GM23248 (cell line): ENCODE data around the gene DHRS4L2. TPM values are rescaled to one million over a fixed set of nuclear protein-coding genes. Genes with fewer than 3 reads are reported as not detected.
A peak's percentile ranks its signal among the peaks of the same experiment; 100 is the strongest.
"Not testable (repeated sequence)": the region's sequence is repeated elsewhere in the genome, so short reads cannot be mapped to it uniquely, and the experiment has no call there.

ENCODE experiments used
- DNase-seq: peaks from one replicate; pipeline ENCODE4 v3.0.0-alpha.2; 2015
- H2AFZ ChIP-seq: fragments of 200-600 bp; sonication (generic); 2 replicates; pipeline ENCODE4 v1.6.1; 2016; ENCODE audit warnings: antibody characterized with exemption
- H3F3A ChIP-seq: fragments of 200-600 bp; sonication (generic); 2 replicates; pipeline ENCODE4 v1.6.1; 2016; ENCODE audit warnings: mild to moderate bottlenecking, antibody characterized with exemption, mixed run types; ENCODE audit not compliant: insufficient read depth
- H3K27ac ChIP-seq: fragments of 200-600 bp; sonication (generic); 2 replicates; pipeline ENCODE4 v1.5.1; 2016; ENCODE audit warnings: mild to moderate bottlenecking
- H3K27me3 ChIP-seq: fragments of 200-600 bp; sonication (generic); replicated peaks from 2 replicates; pipeline ENCODE4 v1.6.1; 2016; ENCODE audit warnings: mild to moderate bottlenecking; ENCODE audit not compliant: insufficient read depth
- H3K36me3 ChIP-seq: fragments of 200-600 bp; sonication (generic); 2 replicates; pipeline ENCODE4 v1.6.1; 2016; ENCODE audit warnings: low read depth, mild to moderate bottlenecking
- H3K4me1 ChIP-seq: fragments of 200-600 bp; sonication (generic); 2 replicates; pipeline ENCODE4 v1.6.1; 2016; ENCODE audit warnings: mild to moderate bottlenecking; ENCODE audit not compliant: insufficient read depth
- H3K4me2 ChIP-seq: fragments of 200-600 bp; sonication (generic); one replicate; pipeline ENCODE4 v1.6.1; 2016; ENCODE audit warnings: mild to moderate bottlenecking; ENCODE audit not compliant: unreplicated experiment
- H3K4me3 ChIP-seq: fragments of 200-600 bp; sonication (generic); 2 replicates; pipeline ENCODE4 v1.5.1; 2016; ENCODE audit warnings: mild to moderate bottlenecking
- H3K79me2 ChIP-seq: fragments of 200-600 bp; sonication (generic); 2 replicates; pipeline ENCODE4 v1.6.1; 2016; ENCODE audit warnings: mild to moderate bottlenecking; ENCODE audit not compliant: insufficient read depth
- H3K9ac ChIP-seq: fragments of 200-600 bp; sonication (generic); 2 replicates; pipeline ENCODE4 v1.6.1; 2016; ENCODE audit warnings: mild to moderate bottlenecking
- H3K9me2 ChIP-seq: fragments of 200-600 bp; sonication (generic); 2 replicates; pipeline ENCODE4 v1.6.1; 2016; ENCODE audit warnings: mixed run types, mild to moderate bottlenecking, moderate library complexity; ENCODE audit not compliant: insufficient read depth
- H3K9me3 ChIP-seq: fragments of 200-600 bp; sonication (generic); one replicate; pipeline ENCODE4 v1.6.1; 2017; ENCODE audit warnings: low read depth
- H4K20me1 ChIP-seq: fragments of 200-600 bp; sonication (generic); 2 replicates; pipeline ENCODE4 v1.6.0; 2016; ENCODE audit not compliant: insufficient read depth
- EZH2 ChIP-seq: fragments of 200-600 bp; sonication (generic); IDR thresholded peaks from 2 replicates; pipeline ENCODE4 v1.6.1; 2018; ENCODE audit warnings: antibody characterized with exemption, mild to moderate bottlenecking; ENCODE audit not compliant: insufficient read depth, poor library complexity, severe bottlenecking
- EZH2phosphoT487 ChIP-seq: fragments of 200-600 bp; sonication (generic); IDR thresholded peaks from 2 replicates; pipeline ENCODE4 v1.6.1; 2018; ENCODE audit warnings: antibody characterized with exemption, moderate library complexity, mild to moderate bottlenecking, low read depth; ENCODE audit not compliant: insufficient read depth
- WGBS, 2 experiments: methylation state at CpG; one replicate each; pipeline ENCODE4 v1.1.6; 2015 to 2017; ENCODE audit warnings: low lambda C conversion rate in 2 of 2, low coverage in 1 of 2; ENCODE audit errors: missing lambda C conversion rate in 2 of 2; 5-methylcytosine and 5-hydroxymethylcytosine counted together
- in situ Hi-C: fragments of 300-500 bp; cut with MboI; formaldehyde crosslinking; loops from 2 replicates; pipeline ENCODE4 v1.15.0; 2020
- polyA plus RNA-seq: library from polyadenylated mRNA; unstranded; fragments of >200 nt; fragmentation: Nextera tagmentation; extraction: Ambion mirVana; gene quantifications from 2 replicates; pipeline ENCODE4 v1.2.1, GENCODE V29; 2016
- total RNA-seq: library from RNA; depleted of rRNA; stranded (reverse); fragments of >200 nt; shearing (Covaris generic); gene quantifications from 2 replicates; pipeline ENCODE4 v1.2.3, GENCODE V29; 2014

Gene DHRS4L2
- total and polyA plus RNA-seq, 2 experiments from 2014 or later = 10.1 to 19.2 TPM

GRCh38 chr14:23951590-23952201 is 37.0 kb upstream of the DHRS4L2 start:
- H3K9ac ChIP-seq = no peak overlapping the region
- H3K4me3 ChIP-seq = 0 out of 2 replicates have a peak overlapping the region, but pooled peaks have one; percentile 87
- TF ChIP-seq EZH2phosphoT487 (no peak), EZH2 (no peak)
- H3K9me3 ChIP-seq = no peaks in the 10 kb centered on the region
- H3F3A ChIP-seq = no peaks in the 10 kb centered on the region
- no peaks in the 10 kb centered on the region for H3K27me3 ChIP-seq
- in situ Hi-C loops = no loop called here
- peaks cover 15% of the 10 kb centered on the region; the same call in 1 of the 2 replicates for H3K79me2 ChIP-seq
- no peaks in the 10 kb centered on the region for H3K9me2 ChIP-seq
- H4K20me1 ChIP-seq = no peaks in the 10 kb centered on the region
- 42 to 45% methylated on average over 8 of the region's 8 CpGs for WGBS, 2 experiments
- no peak overlapping the region for H3K27ac ChIP-seq
- no peak overlapping the region for H3K4me2 ChIP-seq
- H3K4me1 ChIP-seq = peaks cover 15% of the 10 kb centered on the region; the same call in 1 of the 2 replicates
- 0 out of 2 replicates have a peak, but pooled peaks cover 6% of the 10 kb centered on the region for H3K36me3 ChIP-seq
- DNase-seq = peak; percentile 7
- H2AFZ ChIP-seq = no peak overlapping the region

DNA sequence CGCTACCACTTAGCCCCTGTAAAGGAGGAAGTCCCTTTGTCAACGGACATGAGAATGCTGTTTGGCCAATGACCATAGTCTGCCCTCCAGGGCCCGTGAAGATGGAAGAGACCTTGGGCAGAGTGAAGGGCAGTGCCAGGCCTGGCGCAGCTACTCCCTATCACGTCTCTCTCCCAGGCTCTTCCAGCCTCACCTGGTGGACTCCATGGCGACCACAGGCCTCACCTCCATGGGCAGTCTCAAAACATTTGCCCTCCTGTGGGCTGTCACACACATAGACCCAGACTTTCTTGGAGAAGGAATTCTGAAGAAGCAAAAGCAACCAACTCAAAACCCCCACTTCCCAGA is 35.6 kb upstream of the DHRS4L2 start:
- peak overlapping the region; percentile 92 for H2AFZ ChIP-seq
- peak overlapping the region; percentile 94 for H3K9ac ChIP-seq
- H3K27me3 ChIP-seq, H3K36me3 ChIP-seq, H3K9me2 ChIP-seq, H3F3A ChIP-seq, H3K27ac ChIP-seq, in situ Hi-C loops, H4K20me1 ChIP-seq, H3K9me3 ChIP-seq: not testable (repeated sequence)
- 45 to 50% methylated on average over 6 of the region's 6 CpGs for WGBS, 2 experiments
- peaks cover 15% of the 10 kb centered on the region; the same call in 1 of the 2 replicates for H3K4me1 ChIP-seq
- peak overlapping the region; percentile 88 for H3K4me2 ChIP-seq
- DNase-seq = peak; percentile 4
- peak overlapping the region; percentile 87 for H3K4me3 ChIP-seq
- H3K79me2 ChIP-seq = peaks cover 15% of the 10 kb centered on the region; the same call in 1 of the 2 replicates

DNA sequence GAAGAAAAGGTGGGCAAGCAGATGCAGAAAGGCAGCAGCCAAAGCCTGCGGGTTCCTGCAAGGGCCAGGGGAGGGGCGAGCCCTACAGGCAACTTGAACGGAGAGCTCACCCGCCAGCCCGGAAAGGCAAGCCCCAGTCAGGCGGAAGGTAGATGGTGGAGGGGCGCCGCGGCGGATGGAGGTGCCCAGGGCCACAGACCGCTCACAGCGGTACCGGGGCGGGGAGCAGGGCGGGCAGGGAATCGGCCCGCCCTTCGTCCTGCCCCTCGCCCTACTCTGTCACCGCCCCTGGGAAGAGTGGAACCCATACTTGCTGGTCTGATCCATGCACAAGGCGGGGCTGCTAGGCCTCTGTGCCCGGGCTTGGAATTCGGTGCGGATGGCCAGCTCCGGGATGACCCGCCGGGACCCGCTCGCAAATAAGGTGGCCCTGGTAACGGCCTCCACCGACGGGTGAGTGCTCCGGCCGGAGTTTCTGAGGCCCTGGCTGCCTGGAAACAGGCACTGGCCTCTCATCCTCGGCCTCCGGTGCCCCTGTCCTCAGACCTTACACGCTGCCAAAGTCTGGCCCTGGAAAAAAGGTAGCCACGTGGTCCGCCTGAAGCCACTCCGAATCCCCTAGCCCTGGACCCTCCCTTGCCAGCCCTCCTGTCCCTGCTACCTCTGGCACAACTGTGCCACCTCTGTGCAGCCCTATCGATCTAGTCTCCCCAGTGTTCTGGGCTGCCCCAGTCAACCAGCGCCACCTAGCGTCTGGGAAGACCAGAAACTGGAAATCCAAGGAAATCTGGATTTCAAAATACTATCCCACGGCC is 35.1 kb upstream of the DHRS4L2 start, which contains the start of gene DHRS4:
Gene DHRS4 (plus strand): TSS at position 307 of the 815 bp plus-strand sequence. CDS start 19 bp downstream, at position 326.
- H3K27ac ChIP-seq = peak within 1 kb of the TSS; percentile 66
- TF ChIP-seq EZH2 (no peak), EZH2phosphoT487 (no peak)
- peak; percentile 92 for DNase-seq

DNA sequence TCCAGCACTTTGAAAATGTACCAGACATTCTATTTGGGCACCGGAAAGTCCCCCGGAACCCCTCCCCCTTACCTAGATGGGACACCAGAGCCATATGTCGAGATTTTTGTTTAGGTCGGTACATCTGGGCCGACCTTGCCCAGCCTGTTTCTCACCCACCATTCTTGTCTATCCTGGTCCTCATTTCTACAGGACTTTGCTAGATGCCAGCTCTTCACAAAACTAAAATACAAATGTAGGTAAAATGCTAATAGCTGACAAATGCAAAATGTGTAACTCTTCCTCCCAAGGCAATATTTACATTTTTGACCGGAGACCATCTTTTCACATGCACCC is 34.5 kb upstream of the DHRS4L2 start:
- WGBS, 2 experiments = 1 to 4% methylated on average over 6 of the region's 6 CpGs

More for the DNA sequence above, 35.1 kb upstream of the DHRS4L2 start, which contains the start of gene DHRS4:
- Histone ChIP-seq H4K20me1 (no peaks in the 10 kb centered on the region), H2AFZ (peak within 1 kb of the TSS; percentile 92), H3K9ac (peak within 1 kb of the TSS; percentile 94), H3F3A (no peaks in the 10 kb centered on the region), H3K9me2 (no peaks in the 10 kb centered on the region), H3K9me3 (no peaks in the 10 kb centered on the region), H3K79me2 (peaks cover 15% of the 10 kb centered on the region; the same call in 1 of the 2 replicates), H3K4me2 (peak within 1 kb of the TSS; percentile 88), H3K4me1 (peaks cover 15% of the 10 kb centered on the region; the same call in 1 of the 2 replicates), H3K4me3 (peak within 1 kb of the TSS; percentile 87), H3K36me3 (0 out of 2 replicates have a peak, but pooled peaks cover 6% of the 10 kb centered on the region), H3K27me3 (no peaks in the 10 kb centered on the region)
- WGBS, 2 experiments = 1% methylated on average over 29 to 44 of the region's 44 CpGs
- in situ Hi-C loops = no loop called here

GRCh38 chr14:23954965-23955364 is 33.8 kb upstream of the DHRS4L2 start:
- H4K20me1 ChIP-seq, H3K9me3 ChIP-seq, H3K27ac ChIP-seq, H3F3A ChIP-seq, H3K36me3 ChIP-seq, in situ Hi-C loops, H2AFZ ChIP-seq, H3K27me3 ChIP-seq, H3K4me3 ChIP-seq, H3K9me2 ChIP-seq, DNase-seq: not testable (repeated sequence)
- peak overlapping the region; percentile 88 for H3K4me2 ChIP-seq
- 53 to 64% methylated on average over 19 to 20 of the region's 20 CpGs for WGBS, 2 experiments
- H3K9ac ChIP-seq = peak overlapping the region; percentile 94
- peaks cover 15% of the 10 kb centered on the region; the same call in 1 of the 2 replicates for H3K79me2 ChIP-seq
- H3K4me1 ChIP-seq = peaks cover 15% of the 10 kb centered on the region; the same call in 1 of the 2 replicates

More for the DNA sequence above, 34.5 kb upstream of the DHRS4L2 start:
- Histone ChIP-seq H3K9ac (peak overlapping the region; percentile 94), H3K4me1 (peaks cover 15% of the 10 kb centered on the region; the same call in 1 of the 2 replicates), H3K79me2 (peaks cover 15% of the 10 kb centered on the region; the same call in 1 of the 2 replicates), H2AFZ (peak overlapping the region; percentile 92), H3K4me2 (peak overlapping the region; percentile 88), H3K27ac (peak overlapping the region; percentile 66; the same call in 1 of the 2 replicates), H3K4me3 (peak overlapping the region; percentile 87)
- DNase-seq, H4K20me1 ChIP-seq, H3K36me3 ChIP-seq, H3F3A ChIP-seq, H3K9me3 ChIP-seq, H3K9me2 ChIP-seq, H3K27me3 ChIP-seq, in situ Hi-C loops: not testable (repeated sequence)

DNA sequence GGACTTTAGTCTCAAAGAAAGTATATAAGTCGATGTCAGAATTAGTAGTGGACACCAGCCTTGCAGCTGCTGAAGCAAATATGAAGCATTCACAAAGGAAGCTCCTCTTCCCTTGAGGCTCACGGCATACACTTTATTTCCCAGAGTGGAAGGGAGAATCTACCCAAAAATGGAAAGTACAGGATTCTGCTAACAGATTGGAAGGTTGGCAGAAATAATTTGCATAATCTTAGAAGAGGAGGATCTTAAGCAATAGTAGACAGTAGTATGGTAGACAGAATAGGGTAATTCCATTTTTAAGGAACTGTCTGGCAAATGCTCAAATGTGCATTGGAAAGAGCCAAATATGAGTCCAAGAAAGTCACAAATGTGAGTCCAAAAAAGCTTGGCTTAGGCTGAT is 32.9 kb upstream of the DHRS4L2 start:
- H3K27ac ChIP-seq, H3K9me2 ChIP-seq, in situ Hi-C loops, H3F3A ChIP-seq, H3K4me2 ChIP-seq, H4K20me1 ChIP-seq, H3K9ac ChIP-seq, H3K4me3 ChIP-seq, H3K36me3 ChIP-seq, H3K9me3 ChIP-seq, H3K27me3 ChIP-seq, H2AFZ ChIP-seq, DNase-seq: not testable (repeated sequence)
- WGBS, 2 experiments = 98 to 100% methylated on average over 2 of the region's 2 CpGs
- H3K4me1 ChIP-seq = peaks cover 15% of the 10 kb centered on the region; the same call in 1 of the 2 replicates
- H3K79me2 ChIP-seq = peaks cover 15% of the 10 kb centered on the region; the same call in 1 of the 2 replicates
